SW 1271 (cell line): ENCODE measurements around the gene MVB12B.

Experiments
- DNase-seq, 2 experiments: peaks; one replicate each; lab custom pipeline; 2025; lab: John Stamatoyannopoulos, UW

Gene MVB12B

DNA sequence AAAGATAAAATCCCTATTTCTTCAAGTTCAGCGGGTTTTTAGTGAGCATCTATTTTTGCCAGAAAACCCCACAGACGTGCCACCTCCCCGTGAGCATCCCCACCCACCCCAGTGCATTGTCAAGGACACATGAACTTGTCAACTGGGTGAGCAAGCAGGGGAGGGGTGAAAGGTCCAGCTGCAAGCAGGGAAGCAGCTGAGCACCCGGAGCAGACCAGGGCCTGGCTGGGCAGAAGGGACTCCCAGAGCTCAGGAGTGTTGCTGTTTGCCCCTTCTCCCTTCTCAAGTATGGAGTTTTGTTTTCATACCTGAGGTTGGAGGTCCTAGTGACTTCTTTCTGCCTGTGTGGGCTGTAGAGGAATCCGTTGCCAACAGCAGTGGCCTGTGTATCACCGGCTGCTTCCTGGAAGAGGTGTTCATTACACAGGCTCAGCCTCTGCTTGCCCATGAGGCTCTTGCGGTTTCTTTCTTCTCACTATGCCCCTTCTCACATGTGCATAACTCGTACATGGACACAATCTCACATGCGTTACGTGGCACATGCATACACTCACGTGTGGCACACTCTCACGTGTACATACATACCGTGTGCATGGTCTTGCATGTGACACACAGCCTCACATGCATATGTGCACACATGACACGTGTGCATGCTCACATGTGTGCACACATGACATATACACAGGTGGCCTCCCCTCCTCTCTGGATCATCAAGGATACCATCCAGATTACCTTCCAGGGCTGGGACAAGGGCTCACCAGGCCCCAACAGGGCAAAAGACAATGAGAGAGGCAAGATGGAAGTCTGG lies 126.7 kb downstream of the MVB12B start:
- no peak for DNase-seq

DNA sequence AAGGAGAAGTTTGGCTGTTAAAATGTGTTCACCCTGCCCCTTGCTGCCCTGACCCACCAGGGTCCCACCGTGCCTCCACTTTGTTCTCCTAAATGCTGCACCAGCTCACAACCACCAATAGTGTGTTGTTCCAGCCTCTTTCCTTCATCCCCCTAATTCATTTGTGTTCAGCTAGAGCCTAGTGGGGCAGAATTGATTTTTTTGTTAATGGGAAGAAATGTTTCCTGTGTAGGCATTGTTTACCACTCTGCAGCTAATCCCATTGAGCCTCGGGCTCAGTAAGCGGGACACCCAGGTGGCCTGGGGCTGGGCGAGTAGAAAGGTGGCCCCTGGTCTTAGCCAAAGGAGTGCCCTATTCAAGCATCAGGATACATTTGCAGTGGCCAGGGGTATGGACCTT lies 127.6 kb downstream of the MVB12B start:
- no peak for DNase-seq

DNA sequence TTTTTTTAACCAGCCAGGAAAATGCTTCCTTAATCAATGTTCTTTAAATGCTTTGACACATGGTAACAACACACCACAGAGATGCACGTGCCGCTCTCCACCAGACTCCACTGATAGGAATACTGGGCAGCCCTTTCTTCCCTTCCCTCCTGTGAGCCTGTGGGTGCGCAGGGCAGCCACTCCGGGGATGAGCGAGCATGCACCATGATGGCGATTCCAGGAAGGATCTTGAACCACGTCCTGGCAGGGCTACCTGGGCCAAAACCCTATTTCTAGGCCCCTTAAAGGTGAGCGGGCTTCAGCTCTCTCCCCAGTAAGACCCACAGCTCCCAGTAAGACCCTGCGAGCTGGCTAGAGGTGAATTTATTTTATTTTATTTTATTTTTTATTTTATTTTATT lies 128.2 kb downstream of the MVB12B start:
- no peak for DNase-seq

DNA sequence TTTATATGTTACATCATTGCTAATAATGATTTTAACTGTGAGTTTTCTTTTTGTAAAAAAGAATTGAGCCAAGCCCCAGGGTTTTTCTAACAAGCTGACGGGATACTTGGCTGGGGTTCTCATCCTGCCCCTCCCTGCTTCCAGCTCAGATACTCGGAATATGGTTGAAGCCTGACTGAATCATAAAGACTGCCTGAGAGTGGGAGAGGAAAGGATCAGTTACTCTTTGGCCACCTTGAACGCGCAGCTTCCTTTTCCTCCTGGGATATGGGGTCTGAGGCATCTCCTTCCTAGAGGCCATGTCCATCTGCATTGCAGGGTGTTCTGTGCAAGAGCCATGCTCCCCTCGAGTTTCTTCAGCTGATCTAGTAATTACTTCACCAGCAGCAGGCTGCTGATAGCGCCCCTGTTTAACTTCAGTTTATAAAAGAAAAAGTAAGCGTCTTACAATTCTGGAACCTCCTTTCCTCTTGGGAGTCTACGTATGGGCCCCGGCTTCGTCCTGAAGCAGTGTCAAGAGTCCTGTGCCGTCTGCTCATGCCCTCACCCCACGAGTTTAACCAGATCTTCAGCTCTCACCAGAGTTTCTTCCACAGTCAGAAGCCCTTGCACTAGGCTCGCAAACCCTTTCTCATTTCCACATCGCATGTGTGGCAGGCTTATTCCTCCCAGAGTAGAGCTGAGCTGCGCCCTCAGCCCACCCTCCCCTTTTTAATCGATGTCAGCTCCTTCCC lies 130.0 kb downstream of the MVB12B start:
- DNase-seq, result no peak

DNA sequence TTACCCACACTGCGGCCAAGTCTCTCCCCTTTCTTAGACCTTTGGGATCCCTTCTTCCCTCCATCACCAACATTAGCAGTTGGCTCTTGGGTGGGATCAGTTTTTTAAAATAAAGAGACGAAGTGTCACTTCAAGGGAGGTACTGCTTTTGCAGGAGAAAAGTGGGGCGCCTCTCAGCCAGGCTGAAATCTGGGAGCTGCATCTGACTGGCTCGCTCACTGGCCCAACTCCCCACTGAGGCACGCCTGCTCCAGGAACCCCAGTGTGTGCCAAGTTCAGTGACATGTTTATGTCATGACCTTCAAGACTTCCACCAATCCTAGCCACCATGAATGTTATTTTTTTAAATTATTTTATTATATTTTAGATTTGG lies 130.5 kb downstream of the MVB12B start:
- no peak for DNase-seq

DNA sequence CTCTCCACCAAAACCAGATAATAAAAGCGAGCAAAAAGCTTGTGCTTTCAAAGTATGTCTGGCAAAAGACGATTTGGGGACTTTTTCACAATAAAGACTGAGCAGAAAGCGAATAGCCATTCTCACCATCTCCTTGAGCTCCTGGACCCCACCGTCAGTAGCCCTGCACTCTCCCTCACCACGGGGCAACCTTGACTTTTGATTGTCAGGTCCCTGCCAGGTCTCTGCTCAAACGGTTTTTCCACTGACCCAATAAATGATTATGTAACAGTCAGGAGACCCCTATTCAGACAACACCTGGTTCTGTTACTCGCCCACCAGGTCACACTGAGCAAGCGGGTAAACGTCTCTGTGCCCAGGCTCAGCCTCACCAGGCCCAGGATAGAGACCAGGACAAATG lies 131.3 kb downstream of the MVB12B start:
- DNase-seq, result no peak

DNA sequence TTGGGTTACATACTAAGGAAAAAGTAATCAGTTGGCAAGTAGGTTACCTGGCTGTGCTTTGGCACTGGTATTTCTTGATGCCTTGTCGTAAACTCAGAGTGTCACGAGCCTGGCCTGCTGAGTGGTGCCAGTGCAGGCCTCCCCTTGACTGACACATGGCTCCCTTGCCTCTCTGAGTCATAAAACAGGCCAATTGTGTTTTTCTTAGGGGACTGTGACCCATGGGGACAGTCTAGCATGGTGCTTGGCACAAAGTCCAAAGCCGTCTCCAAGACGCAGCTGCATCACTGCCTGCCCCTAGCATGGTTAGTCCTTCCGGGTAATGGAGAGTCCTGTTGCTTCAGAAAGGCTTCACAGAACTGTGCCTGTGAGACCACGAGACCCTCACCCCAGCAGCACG lies 132.5 kb downstream of the MVB12B start:
- no peak for DNase-seq

DNA sequence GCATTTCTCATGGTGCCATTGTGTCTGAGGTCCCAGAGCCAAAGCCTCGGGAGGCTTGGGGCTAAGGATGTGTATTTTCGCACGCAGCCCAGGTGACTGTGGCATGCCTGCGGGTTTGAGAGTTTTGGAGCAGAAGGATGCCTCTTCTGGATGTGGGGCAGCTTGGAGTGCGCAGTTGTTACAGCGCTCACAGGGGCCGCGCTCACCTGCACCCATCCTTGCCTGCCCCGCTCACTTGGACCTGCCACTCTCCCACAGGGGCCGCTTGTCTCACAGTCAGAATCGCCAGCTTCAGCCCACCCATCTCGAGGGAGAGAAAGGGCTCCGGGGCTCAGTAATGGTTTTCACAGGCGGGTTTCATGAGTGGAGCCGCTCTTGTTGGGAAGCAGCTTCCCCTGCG lies 132.9 kb downstream of the MVB12B start:
- DNase-seq, result no peak

DNA sequence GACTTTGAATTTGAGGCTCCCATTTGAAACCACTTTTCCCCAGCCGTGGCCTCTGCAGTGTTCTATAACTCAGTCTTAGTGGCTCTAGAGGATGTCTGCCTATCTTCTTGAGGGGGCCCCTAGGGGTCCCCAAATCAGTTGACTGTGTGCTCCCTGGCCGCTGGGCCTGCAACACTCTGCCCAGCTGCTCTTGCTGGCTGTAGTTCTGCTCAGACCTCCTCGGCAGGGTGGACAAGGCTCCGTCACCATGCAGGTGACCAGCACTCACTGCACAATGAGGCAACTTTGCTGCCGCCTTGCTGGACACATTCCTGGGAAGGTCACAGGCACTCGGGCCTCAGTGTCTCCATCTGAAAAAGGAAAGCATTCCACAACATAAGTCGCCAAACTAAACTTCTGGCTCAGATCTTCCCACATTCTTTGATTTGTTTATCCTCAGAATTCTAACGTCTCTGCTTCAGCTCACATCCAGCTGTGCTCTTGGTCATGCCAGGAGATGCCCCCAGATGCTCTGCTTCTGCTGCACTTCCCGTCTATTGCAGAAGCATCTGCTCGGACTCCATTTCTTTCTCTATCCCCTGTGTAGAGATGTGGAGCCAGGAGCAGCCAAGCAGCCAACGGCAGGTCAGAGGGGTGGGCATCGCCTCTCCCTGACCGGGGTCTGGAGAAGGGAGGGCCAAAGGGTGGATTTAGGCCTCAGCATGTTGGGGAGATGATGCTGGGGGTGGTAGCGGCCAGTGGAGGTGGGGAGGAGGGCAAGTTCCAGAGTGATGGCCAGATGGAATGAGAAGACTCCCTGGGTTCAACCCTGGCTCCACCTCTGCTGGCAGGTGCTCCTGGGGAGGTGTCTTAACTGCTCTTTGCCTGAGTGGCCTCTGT lies 133.6 kb downstream of the MVB12B start:
- no peak for DNase-seq

DNA sequence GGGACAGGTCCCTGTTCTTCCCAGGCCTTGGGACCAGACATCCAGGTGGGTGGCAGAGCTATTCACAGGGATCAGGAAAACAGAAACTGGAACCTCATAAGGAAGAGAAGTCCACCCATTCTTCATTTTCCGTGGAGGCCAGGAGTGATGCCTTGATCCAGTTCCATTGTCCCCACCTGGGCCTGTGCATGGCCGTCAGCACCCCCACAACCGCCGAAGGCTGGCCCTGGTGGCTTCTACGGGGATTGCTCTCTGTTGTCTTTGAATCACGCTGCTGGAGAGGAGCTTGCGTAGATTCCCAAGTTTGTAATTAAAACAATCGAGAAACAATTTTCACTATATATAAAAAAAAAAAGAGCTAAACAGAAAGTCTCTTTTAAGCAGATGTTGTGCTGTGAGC lies 134.4 kb downstream of the MVB12B start:
- DNase-seq, result no peak

DNA sequence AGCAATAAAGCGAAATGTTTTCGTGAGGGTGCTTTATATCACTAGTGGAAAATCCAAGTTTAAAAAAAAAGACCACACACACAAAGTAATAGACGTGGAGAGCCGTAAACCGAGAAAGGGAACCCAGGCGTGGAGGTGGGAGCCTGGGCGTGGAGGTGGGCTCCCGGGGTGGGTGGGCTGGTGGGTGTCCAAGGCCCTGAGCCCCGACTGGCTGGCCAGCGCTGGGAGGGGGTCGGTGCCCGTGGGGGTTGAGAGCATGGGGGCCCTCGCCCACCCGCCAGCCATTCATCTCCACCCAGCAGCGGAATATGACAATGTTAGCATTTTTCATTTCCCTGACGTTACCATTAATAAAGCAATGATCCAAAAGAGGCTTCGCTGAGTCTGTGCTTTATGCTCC lies 135.0 kb downstream of the MVB12B start:
- DNase-seq, result no peak

DNA sequence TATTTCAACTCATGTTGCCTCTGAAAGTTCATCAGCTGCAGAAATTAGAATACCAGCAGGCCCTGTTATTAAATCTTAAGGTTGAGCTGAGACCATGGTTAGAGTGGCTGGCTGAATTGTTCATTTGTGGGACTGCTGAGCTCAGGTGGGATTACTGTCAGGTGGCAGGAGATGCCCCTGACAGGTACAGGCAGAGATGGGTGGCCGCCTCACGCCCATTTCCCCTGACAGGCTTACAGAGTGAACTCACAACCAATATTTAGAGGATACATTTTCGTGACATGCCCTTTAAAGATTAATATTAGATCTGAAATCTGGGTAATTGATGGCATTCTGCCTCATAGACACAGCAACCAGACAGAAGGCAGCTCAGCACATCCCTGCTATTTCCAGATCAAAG lies 136.0 kb downstream of the MVB12B start:
- DNase-seq, result no peak

DNA sequence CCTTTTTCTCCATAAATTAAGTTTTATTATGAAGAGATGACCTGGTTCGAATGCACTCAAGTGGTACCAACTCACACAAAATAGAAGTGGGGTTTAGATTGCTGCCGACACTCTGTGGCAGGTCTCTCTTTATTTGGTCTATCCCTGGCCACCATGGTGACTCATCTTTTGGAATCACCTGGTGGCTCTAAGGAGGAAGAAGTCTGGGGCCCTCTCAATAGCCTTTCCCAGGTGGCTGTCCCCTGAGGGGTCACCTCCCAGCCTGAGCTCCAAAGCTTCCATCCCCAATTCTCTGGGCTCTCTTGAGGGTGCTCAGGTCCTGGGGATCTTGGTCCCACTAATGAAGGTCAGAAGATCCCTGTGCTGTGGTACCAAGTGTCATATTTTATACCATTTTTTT lies 136.8 kb downstream of the MVB12B start:
- DNase-seq, result no peak

DNA sequence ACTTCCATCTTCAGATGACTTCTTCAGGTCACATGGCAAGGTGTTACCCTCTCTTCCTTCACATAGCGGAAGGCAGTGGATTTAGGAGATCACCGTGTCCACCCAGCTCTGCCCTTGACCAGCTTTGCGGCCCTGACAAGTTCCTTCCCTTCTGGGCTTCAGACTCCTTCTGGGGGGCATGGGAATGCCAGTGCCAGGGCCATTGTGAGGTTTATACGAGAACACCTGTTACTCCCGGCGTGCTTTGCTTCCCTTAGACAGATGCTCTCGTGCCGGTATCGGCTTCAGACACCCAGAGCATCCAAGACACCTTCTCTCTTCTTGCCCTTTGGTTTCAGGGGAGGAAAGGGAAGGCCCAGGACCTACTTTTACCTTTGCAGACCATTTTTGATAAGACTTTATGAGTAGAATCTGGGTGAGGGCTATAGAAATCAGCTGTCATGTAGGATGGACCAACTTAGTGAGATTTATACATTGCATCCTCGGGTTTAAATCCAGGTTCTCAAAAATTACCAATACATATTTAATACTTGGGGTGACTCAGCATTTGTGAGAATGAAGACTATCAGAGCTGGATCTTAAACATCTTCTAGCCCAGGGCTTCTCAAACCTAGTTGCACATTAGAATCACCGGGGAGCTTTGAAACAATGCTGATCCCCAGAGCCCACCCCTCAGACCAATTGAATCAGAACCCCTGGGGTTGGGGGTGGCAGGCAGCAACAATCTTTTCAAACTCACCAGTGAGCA lies 138.2 kb downstream of the MVB12B start:
- no peak for DNase-seq

DNA sequence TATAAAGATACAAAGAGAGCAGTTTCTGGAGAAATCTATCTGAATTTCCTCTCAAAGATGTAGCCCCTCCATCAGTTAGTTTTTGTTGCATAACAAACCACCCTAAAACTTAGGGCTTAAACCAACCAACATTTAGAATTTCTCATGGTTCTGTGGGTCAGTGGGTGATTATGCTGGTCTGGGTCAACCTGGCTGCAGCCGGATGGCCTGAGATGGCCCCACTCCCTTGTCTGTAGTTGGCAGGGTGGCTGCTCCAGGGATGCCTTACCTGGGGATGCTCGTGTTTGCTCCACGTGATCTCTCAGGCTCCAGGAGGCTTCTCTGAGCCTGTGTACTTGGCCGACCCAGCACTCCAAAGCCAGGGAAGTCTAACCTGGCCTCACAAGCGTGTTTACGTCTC lies 139.3 kb downstream of the MVB12B start:
- no peak for DNase-seq

DNA sequence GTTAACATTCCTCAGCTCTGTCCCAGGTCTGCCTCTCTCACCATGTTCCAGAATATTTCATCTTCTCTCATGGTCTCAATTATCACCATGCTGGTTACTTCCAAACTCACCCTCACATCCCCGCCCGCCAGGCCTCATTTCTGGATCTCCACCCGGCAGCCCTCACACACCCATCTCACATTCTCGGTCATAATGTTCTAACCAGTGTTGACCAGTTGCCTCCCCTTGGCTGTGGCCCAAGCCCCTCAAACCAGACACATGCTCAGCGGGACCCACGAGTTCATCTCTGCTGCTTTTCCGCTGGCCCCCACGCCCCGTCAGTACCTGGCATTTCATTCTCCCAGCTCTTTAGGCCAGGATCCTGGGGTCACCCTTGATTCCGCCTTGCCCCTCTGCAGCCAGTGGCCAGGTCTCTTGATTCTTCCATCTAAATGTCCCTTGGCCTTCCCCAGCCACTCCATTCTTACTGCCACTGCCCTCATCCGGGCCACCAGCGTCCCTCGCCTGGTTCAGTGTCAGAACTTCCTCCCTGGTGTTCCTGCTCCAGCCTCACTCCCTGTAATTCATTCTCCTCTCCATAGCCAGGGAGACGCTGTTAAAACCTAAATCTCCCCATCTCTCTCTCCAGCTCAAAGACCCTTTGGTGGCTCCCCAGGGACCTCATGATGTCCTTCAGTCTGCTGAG lies 141.7 kb downstream of the MVB12B start:
- DNase-seq, result no peak

DNA sequence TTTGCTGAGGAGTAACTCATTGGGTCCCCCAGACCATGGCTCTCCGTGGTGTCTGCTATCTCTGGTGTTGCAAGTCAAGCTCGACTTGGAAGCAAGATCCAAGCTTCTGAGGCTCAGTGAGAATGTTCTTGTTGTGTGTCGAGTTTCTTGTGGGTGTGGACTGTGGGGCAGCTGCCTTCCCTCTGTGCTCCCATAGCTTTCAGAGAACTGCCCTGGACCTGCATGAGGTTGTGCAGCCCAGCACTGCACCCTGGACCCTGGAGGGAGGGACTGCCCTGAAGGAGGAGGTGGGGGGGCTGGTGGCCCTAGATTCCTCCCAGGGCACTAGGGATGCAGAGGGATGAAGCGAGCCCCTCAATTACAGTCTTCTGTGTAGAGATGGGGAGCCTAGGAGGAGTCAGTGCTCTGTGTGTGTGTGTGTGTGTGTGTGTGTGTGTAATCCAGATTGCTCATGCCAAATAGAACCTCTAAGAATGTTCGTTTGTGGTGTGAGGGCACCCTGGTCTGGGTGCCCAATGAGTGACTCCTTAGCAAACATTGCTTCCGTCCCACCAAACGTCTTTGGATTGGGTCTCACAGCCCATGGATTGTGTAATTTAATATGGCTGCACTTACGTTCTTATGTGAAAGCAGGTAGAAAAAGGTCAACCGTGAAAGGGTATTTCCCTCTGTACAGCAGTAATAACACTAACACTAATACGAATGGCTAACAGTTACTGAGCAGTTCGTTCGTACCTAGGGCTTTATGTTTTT lies 143.8 kb downstream of the MVB12B start:
- no peak for DNase-seq

DNA sequence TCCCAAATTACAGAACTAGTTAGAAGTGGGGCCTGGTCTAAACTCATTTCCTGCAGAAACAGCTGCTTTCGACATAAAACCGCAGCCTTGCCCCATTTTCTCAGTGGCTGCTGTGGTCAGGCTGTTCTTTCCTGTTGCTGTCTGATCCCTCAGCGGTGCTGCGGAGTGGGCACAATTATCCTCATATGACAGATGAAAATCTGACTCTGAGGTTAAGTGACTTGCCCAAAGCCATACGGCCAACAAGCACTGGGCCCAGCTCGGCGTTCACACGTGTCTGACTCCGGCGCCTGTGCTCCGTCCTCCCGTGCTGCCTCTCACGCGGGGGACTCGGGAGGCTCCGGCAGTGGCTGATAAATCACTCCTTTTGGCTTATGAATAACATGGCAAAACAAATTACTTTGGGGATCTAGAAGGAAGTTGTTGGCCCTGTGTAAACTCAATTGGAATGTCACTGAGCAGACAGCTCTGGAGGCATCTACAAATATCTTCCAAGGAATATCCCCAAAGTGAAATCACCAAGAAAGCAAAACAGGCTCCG lies 144.5 kb downstream of the MVB12B start:
- DNase-seq, result no peak

DNA sequence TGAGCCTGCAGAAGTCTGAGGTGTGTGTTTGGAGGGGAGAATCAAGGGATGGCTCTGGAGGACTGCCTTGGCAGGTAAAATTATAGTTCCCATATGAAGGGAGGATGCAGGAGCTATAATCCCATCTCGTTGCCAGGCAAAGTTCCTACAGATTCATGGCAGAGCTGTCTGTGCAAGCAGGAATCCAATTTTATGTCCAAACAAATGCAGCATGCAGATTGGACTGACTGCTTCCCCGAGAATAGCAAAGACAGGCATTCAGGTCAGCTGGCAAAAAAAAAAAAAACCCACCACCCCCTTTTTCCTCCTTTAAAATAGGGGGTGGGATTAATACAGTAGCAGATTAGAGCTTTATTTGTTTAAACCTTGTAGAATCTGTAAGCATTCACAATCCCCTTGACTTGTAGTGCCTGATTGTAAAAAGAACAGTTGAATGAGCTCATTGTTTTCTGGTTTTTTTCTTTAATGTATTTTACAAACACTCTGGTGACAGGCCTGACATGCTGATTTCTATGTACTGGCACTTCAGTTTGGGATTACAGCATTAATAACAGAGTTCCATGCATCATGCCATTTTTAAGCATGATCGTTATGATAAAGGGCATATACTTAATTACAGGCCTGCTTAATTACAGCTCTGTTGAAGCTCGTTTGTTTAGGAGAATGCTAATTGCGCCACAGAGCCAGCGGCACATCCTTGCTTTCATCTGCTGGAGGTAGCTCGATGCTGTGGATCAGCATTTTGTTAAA lies 145.7 kb downstream of the MVB12B start:
- DNase-seq, result no peak

DNA sequence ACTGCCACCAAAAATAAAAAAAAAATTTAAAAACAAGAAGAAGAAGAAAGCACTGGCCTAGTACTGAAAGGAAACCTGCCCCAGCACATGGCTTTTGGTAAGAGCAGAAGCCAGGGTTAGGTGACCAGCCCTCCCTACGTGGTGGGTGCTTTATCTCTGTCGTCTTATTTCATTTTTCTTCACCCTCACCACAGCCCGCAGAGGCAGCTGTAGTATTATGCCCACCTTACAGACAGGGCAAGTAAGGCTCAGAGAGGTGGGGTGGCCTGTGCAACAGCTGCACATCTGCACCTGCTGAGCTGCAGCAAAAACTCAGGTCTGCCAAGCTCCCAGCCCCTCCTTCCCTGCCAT lies 146.3 kb downstream of the MVB12B start:
- no peak for DNase-seq
